IPS-NIHi7 (cell line): ENCODE results near the gene GALNT2.
A peak's percentile ranks its signal among the peaks of the same experiment; 100 is the strongest.

Experiments
- DNase-seq: peaks from one replicate; pipeline ENCODE4 v3.0.0; 2012; ENCODE audit warnings: mixed read lengths; ENCODE audit errors: extremely low spot score

Gene GALNT2

GRCh38 chr1:230319014-230319747, 252.1 kb downstream of the GALNT2 start:
- no peak for DNase-seq

- no peak for DNase-seq
Measured at GRCh38 chr1:230320804-230321203, 253.8 kb downstream of the GALNT2 start.

GRCh38 chr1:230321341-230321740, 254.3 kb downstream of the GALNT2 start:
- no peak for DNase-seq

GRCh38 chr1:230321741-230322420, 254.8 kb downstream of the GALNT2 start:
- DNase-seq, result no peak

GRCh38 chr1:230322421-230322756, 255.4 kb downstream of the GALNT2 start:
- no peak for DNase-seq

GRCh38 chr1:230322967-230323547, 256.0 kb downstream of the GALNT2 start:
- no peak for DNase-seq

- no peak for DNase-seq
Measured at GRCh38 chr1:230323686-230324085, 256.6 kb downstream of the GALNT2 start.

- DNase-seq, result no peak
Measured at GRCh38 chr1:230326971-230327891, 260.2 kb downstream of the GALNT2 start.

- DNase-seq, result peak; percentile 60
Measured at GRCh38 chr1:230327892-230328284, 260.9 kb downstream of the GALNT2 start.

- DNase-seq, result no peak
Measured at GRCh38 chr1:230328342-230329015, 261.4 kb downstream of the GALNT2 start.

GRCh38 chr1:230330157-230330556, 263.1 kb downstream of the GALNT2 start:
- DNase-seq, result no peak
